PC-9 (cell line): Measurements from ENCODE around the gene NECTIN1.

ENCODE experiments used
- CTCF ChIP-seq: fragments of 200-600 bp; sonication (generic); conservative IDR thresholded peaks from 2 replicates; pipeline ENCODE4 v1.6.1; 2017; ENCODE audit warnings: mixed run types, antibody characterized with exemption, mild to moderate bottlenecking, moderate library complexity
- EZH2 ChIP-seq: fragments of 200-600 bp; sonication (generic); IDR thresholded peaks from 2 replicates; pipeline ENCODE4 v1.8.0; 2017; ENCODE audit warnings: antibody characterized with exemption, low read depth

GRCh38 chr11:119754656-119755355 is 25.8 kb upstream of the NECTIN1 start:
- TF ChIP-seq CTCF, result no peak
- TF ChIP-seq EZH2, result no peak
